Lung (tissue), 12 donors: ENCODE measurements around the gene DIP2B. TPM values are rescaled to one million over a fixed set of nuclear protein-coding genes. Genes with fewer than 3 reads are reported as not detected.

Source experiments
- ATAC-seq: fragments of 200-7000 bp; cut with Tn5 transposase; one replicate; pipeline ENCODE4 v1.9.1; 2020; ENCODE audit warnings: moderate number of reproducible peaks; ENCODE audit not compliant: insufficient read depth, low FRiP score
- DNase-seq, 3 donors: peaks; one replicate each; pipeline ENCODE4 v3.0.0-alpha.2; 2013 to 2017
- H3K27ac ChIP-seq, 2 donors: one replicate each; pipeline ENCODE4 v1.5.1; 2013; ENCODE audit warnings: mild to moderate bottlenecking in 2 of 2, moderate library complexity in 2 of 2, control low read depth in 1 of 2, inconsistent platforms in 1 of 2, low read depth in 1 of 2, low read length in 1 of 2
- H3K27me3 ChIP-seq, 3 donors: one replicate each; pipeline ENCODE4 v1.5.1; 2013; ENCODE audit warnings: low read length in 2 of 3; ENCODE audit not compliant: control insufficient read depth in 3 of 3, insufficient read depth in 3 of 3
- H3K36me3 ChIP-seq, 4 donors: one replicate each; pipeline ENCODE4 v1.5.1; 2013; ENCODE audit warnings: low read length in 4 of 4, mild to moderate bottlenecking in 1 of 4, moderate library complexity in 1 of 4; ENCODE audit not compliant: control insufficient read depth in 4 of 4, insufficient read depth in 4 of 4
- H3K4me1 ChIP-seq, 5 donors: one replicate each; pipeline ENCODE4 v1.5.1; 2013; ENCODE audit warnings: low read length in 5 of 5, mild to moderate bottlenecking in 2 of 5, moderate library complexity in 1 of 5; ENCODE audit not compliant: control insufficient read depth in 5 of 5, insufficient read depth in 5 of 5
- H3K4me3 ChIP-seq: one replicate; pipeline ENCODE4 v1.5.1; 2013; ENCODE audit warnings: mild to moderate bottlenecking, control low read depth, moderate library complexity
- H3K9ac ChIP-seq, 2 donors: one replicate each; pipeline ENCODE4 v1.5.1; 2013; ENCODE audit warnings: low read length in 2 of 2, control low read depth in 1 of 2; ENCODE audit not compliant: insufficient read depth in 1 of 2
- H3K9me3 ChIP-seq, 4 donors: one replicate each; pipeline ENCODE4 v1.5.1; 2013; ENCODE audit warnings: low read length in 3 of 4, mild to moderate bottlenecking in 1 of 4, moderate library complexity in 1 of 4; ENCODE audit not compliant: control insufficient read depth in 4 of 4, insufficient read depth in 3 of 4
- WGBS, 2 donors: extraction: QIAGEN DNeasy Blood & Tissue Kit; methylation state at CpG; one replicate each; pipeline ENCODE4 v1.1.7; 2013; 5-methylcytosine and 5-hydroxymethylcytosine counted together
- polyA plus RNA-seq, 2 donors: library from polyadenylated mRNA; stranded (reverse); fragments of 200-250 nt; gene quantifications; one replicate each; pipeline ENCODE4 v1.2.1, GENCODE V29; 2013
- total RNA-seq, 2 donors: library from RNA; depleted of rRNA in 1 of 2; stranded (reverse); fragments of >200 nt in 1 of 2; gene quantifications; one replicate each; pipeline ENCODE4 v1.2.1, GENCODE V29; 2014 to 2021
- TF ChIP-seq, protein P1 (sequence below): IDR thresholded peaks from 2 replicates; pipeline ENCODE4 v1.5.1; 2012; ENCODE audit warnings: mild to moderate bottlenecking; ENCODE audit errors: control extremely low read depth, extremely low read depth
- donor health status: control.
- donor health status: control.
- donor health status: Bipolar disorder and iron deficiency.
- donor health status: healthy.
- donor health status: DM: yes; HTN: yes; CAD: no.

The DIP2B gene
- total and polyA plus RNA-seq, 4 donors: 4.2 to 55.8 (median 18.6) TPM

DNA sequence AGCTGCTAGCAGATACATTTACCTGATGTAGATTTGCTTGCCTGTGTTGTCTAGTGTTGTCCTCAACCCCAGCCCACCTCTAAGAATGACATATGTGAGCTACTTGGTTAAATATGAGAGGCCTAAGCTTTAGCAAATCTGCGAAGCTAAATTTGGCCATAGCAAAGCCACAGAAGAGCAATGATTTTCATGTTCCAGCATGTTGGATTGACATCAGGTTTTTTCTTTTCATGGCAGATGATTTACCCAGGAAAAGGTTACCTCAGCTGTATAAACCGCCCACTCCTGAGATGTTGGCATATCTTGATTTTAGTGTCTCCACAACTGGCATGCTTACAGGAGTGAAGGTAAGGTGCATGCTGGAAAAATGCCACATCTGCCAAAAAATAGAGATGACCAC, 222.7 kb downstream of the DIP2B start:
- H3K9ac ChIP-seq: no peak overlapping the region
- peaks cover 0 to 19% (median 0%) of the 10 kb centered on the region in 5 donors for H3K4me1 ChIP-seq
- no peak overlapping the region for H3K4me3 ChIP-seq
- no peak overlapping the region for H3K27ac ChIP-seq
- 98 to 99% methylated on average over 2 of the region's 2 CpGs for WGBS, 2 donors
- H3K27me3 ChIP-seq: no peaks in the 10 kb centered on the region
- ATAC-seq: no peak
- DNase-seq: no peak
- TF ChIP-seq, protein P1, sequence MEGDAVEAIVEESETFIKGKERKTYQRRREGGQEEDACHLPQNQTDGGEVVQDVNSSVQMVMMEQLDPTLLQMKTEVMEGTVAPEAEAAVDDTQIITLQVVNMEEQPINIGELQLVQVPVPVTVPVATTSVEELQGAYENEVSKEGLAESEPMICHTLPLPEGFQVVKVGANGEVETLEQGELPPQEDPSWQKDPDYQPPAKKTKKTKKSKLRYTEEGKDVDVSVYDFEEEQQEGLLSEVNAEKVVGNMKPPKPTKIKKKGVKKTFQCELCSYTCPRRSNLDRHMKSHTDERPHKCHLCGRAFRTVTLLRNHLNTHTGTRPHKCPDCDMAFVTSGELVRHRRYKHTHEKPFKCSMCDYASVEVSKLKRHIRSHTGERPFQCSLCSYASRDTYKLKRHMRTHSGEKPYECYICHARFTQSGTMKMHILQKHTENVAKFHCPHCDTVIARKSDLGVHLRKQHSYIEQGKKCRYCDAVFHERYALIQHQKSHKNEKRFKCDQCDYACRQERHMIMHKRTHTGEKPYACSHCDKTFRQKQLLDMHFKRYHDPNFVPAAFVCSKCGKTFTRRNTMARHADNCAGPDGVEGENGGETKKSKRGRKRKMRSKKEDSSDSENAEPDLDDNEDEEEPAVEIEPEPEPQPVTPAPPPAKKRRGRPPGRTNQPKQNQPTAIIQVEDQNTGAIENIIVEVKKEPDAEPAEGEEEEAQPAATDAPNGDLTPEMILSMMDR: no peak
- no peaks in the 10 kb centered on the region for H3K9me3 ChIP-seq
- H3K36me3 ChIP-seq: peaks cover 33 to 64% (median 40%) of the 10 kb centered on the region in 4 donors

DNA sequence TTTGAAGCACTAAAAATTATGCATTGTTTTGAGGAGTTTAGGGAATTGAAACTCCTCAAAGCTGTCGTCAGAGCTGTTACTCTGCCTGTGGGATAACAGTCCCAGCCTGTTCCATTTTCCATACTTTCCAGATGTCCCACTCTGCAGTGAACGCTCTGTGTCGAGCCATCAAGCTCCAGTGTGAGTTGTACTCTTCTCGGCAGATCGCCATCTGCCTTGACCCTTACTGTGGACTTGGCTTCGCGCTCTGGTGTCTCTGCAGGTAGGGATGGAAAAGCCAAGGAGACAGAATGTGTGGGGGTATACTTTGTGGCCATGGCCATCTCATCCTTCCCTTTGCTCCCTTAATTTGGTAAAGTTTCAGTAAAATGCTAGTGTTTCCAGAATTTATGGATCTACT, 223.6 kb downstream of the DIP2B start:
- WGBS, 2 donors: 83 to 91% methylated on average over 7 of the region's 7 CpGs
- ATAC-seq: no peak

DNA sequence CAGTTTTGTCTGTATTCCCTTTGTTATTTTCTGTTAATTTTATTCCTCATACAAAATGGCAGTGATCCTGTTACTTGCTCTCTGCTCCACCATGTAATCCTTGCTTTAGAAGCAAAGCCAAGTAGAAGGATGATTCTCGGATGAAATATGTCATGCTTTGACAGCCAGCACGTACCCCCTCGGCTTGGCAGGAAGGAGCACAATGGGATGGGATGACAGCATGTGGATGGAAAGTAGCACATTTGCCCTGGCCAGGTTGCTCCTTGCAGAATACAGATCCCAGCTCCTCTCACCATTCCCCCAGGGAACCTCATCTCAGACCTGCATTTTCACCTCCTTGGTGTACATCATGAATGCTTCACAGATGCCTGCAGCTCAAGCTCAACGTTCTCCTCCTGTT, 224.1 kb downstream of the DIP2B start:
- DNase-seq (no peak), ATAC-seq (no peak)
- Histone ChIP-seq H3K27me3 (no peaks in the 10 kb centered on the region), H3K4me1 (peaks cover 0 to 10% (median 0%) of the 10 kb centered on the region in 5 donors), H3K27ac (no peak overlapping the region), H3K36me3 (peaks cover 28 to 61% (median 38%) of the 10 kb centered on the region in 4 donors), H3K9me3 (no peaks in the 10 kb centered on the region), H3K4me3 (no peak overlapping the region), H3K9ac (no peak overlapping the region)
- TF ChIP-seq, protein P1: no peak
- 83 to 84% methylated on average over 4 of the region's 4 CpGs for WGBS, 2 donors

More for the DNA sequence above, 223.6 kb downstream of the DIP2B start:
- no peaks in the 10 kb centered on the region for H3K9me3 ChIP-seq
- no peaks in the 10 kb centered on the region for H3K27me3 ChIP-seq
- no peak overlapping the region for H3K4me3 ChIP-seq
- peaks cover 30 to 63% (median 38%) of the 10 kb centered on the region in 4 donors for H3K36me3 ChIP-seq
- peaks cover 0 to 14% (median 0%) of the 10 kb centered on the region in 5 donors for H3K4me1 ChIP-seq
- no peak for DNase-seq
- TF ChIP-seq, protein P1: no peak
- H3K9ac ChIP-seq: no peak overlapping the region
- H3K27ac ChIP-seq: no peak overlapping the region

DNA sequence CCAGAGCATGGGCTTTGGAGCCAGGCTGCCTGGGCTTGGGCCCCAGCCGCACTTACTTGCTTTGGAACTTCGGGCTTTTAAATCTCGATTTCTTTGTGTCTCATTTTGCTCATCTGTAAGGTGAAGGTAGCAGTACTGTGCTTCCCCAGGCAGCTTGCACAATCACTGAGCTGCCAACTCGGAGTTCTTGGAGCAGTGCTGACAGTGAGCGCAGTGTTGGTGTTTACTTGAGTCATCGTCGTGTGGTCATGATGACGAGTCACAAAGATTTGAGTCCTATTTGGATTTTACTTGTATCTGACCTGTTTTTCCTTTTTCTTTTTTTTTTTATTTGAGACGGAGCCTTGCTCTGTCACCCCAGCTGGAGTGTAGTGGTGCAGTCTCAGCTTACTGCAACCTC, 227.8 kb downstream of the DIP2B start:
- no peaks in the 10 kb centered on the region for H3K4me1 ChIP-seq
- WGBS, 2 donors: 89 to 93% methylated on average over 9 of the region's 9 CpGs
- peaks cover 26 to 59% (median 36%) of the 10 kb centered on the region in 4 donors for H3K36me3 ChIP-seq
- TF ChIP-seq, protein P1: no peak
- H3K27me3 ChIP-seq: no peaks in the 10 kb centered on the region
- H3K27ac ChIP-seq: no peak overlapping the region
- H3K9ac ChIP-seq: no peak overlapping the region
- no peak overlapping the region for H3K4me3 ChIP-seq
- DNase-seq (no peak), ATAC-seq (no peak)
- no peaks in the 10 kb centered on the region for H3K9me3 ChIP-seq
